ENCODE data around the gene STMND1.

STMND1 gene

GRCh38 chr6:17099401-17100059 is 2.3 kb upstream of the STMND1 start:
- no peaks in the 10 kb centered on the region for H3K36me3 ChIP-seq (ENCODE audit: control insufficient read depth, insufficient read depth, low read length)
- peaks cover 22% of the 10 kb centered on the region for H3K27me3 ChIP-seq (ENCODE audit: control insufficient read depth, insufficient read depth, low read length)
- no peaks in the 10 kb centered on the region for H3K4me1 ChIP-seq (ENCODE audit: control insufficient read depth, insufficient read depth, low read length)
- H3K9me3 ChIP-seq (ENCODE audit: control insufficient read depth, low read length): no peaks in the 10 kb centered on the region
- H3K4me3 ChIP-seq (ENCODE audit: low read length): no peak overlapping the region
- no peak overlapping the region for H3K9ac ChIP-seq (ENCODE audit: low read length)

GRCh38 chr6:17100806-17101205 is 1.0 kb upstream of the STMND1 start:
- H3K36me3 ChIP-seq (ENCODE audit: control insufficient read depth, insufficient read depth, low read length): no peaks in the 10 kb centered on the region
- H3K4me3 ChIP-seq (ENCODE audit: low read length): no peak overlapping the region
- peaks cover 22% of the 10 kb centered on the region for H3K27me3 ChIP-seq (ENCODE audit: control insufficient read depth, insufficient read depth, low read length)
- no peaks in the 10 kb centered on the region for H3K9me3 ChIP-seq (ENCODE audit: control insufficient read depth, low read length)
- no peak overlapping the region for H3K9ac ChIP-seq (ENCODE audit: low read length)
- no peaks in the 10 kb centered on the region for H3K4me1 ChIP-seq (ENCODE audit: control insufficient read depth, insufficient read depth, low read length)

- Histone ChIP-seq H3K4me3 (ENCODE audit: low read length) (no peak overlapping the region), H3K9me3 (ENCODE audit: control insufficient read depth, low read length) (no peaks in the 10 kb centered on the region), H3K9ac (ENCODE audit: low read length) (peak overlapping the region; percentile 19), H3K27me3 (ENCODE audit: control insufficient read depth, insufficient read depth, low read length) (peaks cover 22% of the 10 kb centered on the region), H3K4me1 (ENCODE audit: control insufficient read depth, insufficient read depth, low read length) (no peaks in the 10 kb centered on the region), H3K36me3 (ENCODE audit: control insufficient read depth, insufficient read depth, low read length) (no peaks in the 10 kb centered on the region)
These were observed 514 bp downstream of the STMND1 start for GRCh38 chr6:17102258-17102870.

GRCh38 chr6:17103715-17104114 is 1.9 kb downstream of the STMND1 start:
- no peaks in the 10 kb centered on the region for H3K36me3 ChIP-seq (ENCODE audit: control insufficient read depth, insufficient read depth, low read length)
- no peak overlapping the region for H3K4me3 ChIP-seq (ENCODE audit: low read length)
- H3K9me3 ChIP-seq (ENCODE audit: control insufficient read depth, low read length): no peaks in the 10 kb centered on the region
- H3K9ac ChIP-seq (ENCODE audit: low read length): no peak overlapping the region
- peaks cover 22% of the 10 kb centered on the region for H3K27me3 ChIP-seq (ENCODE audit: control insufficient read depth, insufficient read depth, low read length)
- H3K4me1 ChIP-seq (ENCODE audit: control insufficient read depth, insufficient read depth, low read length): no peaks in the 10 kb centered on the region

GRCh38 chr6:17107863-17108262 is 6.0 kb downstream of the STMND1 start:
- no peak overlapping the region for H3K4me3 ChIP-seq (ENCODE audit: low read length)
- H3K4me1 ChIP-seq (ENCODE audit: control insufficient read depth, insufficient read depth, low read length): no peaks in the 10 kb centered on the region
- H3K27me3 ChIP-seq (ENCODE audit: control insufficient read depth, insufficient read depth, low read length): peaks cover 5% of the 10 kb centered on the region
- H3K9me3 ChIP-seq (ENCODE audit: control insufficient read depth, low read length): no peaks in the 10 kb centered on the region
- no peak overlapping the region for H3K9ac ChIP-seq (ENCODE audit: low read length)
- H3K36me3 ChIP-seq (ENCODE audit: control insufficient read depth, insufficient read depth, low read length): no peaks in the 10 kb centered on the region

- H3K9ac ChIP-seq (ENCODE audit: low read length): no peak overlapping the region
- H3K27me3 ChIP-seq (ENCODE audit: control insufficient read depth, insufficient read depth, low read length): no peaks in the 10 kb centered on the region
- H3K4me3 ChIP-seq (ENCODE audit: low read length): no peak overlapping the region
- no peaks in the 10 kb centered on the region for H3K36me3 ChIP-seq (ENCODE audit: control insufficient read depth, insufficient read depth, low read length)
- H3K9me3 ChIP-seq (ENCODE audit: control insufficient read depth, low read length): no peaks in the 10 kb centered on the region
- no peaks in the 10 kb centered on the region for H3K4me1 ChIP-seq (ENCODE audit: control insufficient read depth, insufficient read depth, low read length)
These were observed 13.6 kb downstream of the STMND1 start for GRCh38 chr6:17115251-17116116.

GRCh38 chr6:17116117-17116440 is 14.2 kb downstream of the STMND1 start:
- no peaks in the 10 kb centered on the region for H3K27me3 ChIP-seq (ENCODE audit: control insufficient read depth, insufficient read depth, low read length)
- H3K4me1 ChIP-seq (ENCODE audit: control insufficient read depth, insufficient read depth, low read length): no peaks in the 10 kb centered on the region
- no peaks in the 10 kb centered on the region for H3K9me3 ChIP-seq (ENCODE audit: control insufficient read depth, low read length)
- no peak overlapping the region for H3K9ac ChIP-seq (ENCODE audit: low read length)
- no peaks in the 10 kb centered on the region for H3K36me3 ChIP-seq (ENCODE audit: control insufficient read depth, insufficient read depth, low read length)
- H3K4me3 ChIP-seq (ENCODE audit: low read length): no peak overlapping the region

GRCh38 chr6:17120019-17120418 is 18.2 kb downstream of the STMND1 start:
- Histone ChIP-seq H3K27me3 (ENCODE audit: control insufficient read depth, insufficient read depth, low read length) (no peaks in the 10 kb centered on the region), H3K36me3 (ENCODE audit: control insufficient read depth, insufficient read depth, low read length) (no peaks in the 10 kb centered on the region), H3K9me3 (ENCODE audit: control insufficient read depth, low read length) (no peaks in the 10 kb centered on the region), H3K4me1 (ENCODE audit: control insufficient read depth, insufficient read depth, low read length) (no peaks in the 10 kb centered on the region), H3K9ac (ENCODE audit: low read length) (no peak overlapping the region), H3K4me3 (ENCODE audit: low read length) (no peak overlapping the region)

GRCh38 chr6:17125407-17125806 is 23.6 kb downstream of the STMND1 start:
- Histone ChIP-seq H3K27me3 (ENCODE audit: control insufficient read depth, insufficient read depth, low read length) (no peaks in the 10 kb centered on the region), H3K9me3 (ENCODE audit: control insufficient read depth, low read length) (no peaks in the 10 kb centered on the region), H3K9ac (ENCODE audit: low read length) (no peak overlapping the region), H3K4me1 (ENCODE audit: control insufficient read depth, insufficient read depth, low read length) (no peaks in the 10 kb centered on the region), H3K4me3 (ENCODE audit: low read length) (no peak overlapping the region), H3K36me3 (ENCODE audit: control insufficient read depth, insufficient read depth, low read length) (no peaks in the 10 kb centered on the region)

- no peaks in the 10 kb centered on the region for H3K4me1 ChIP-seq (ENCODE audit: control insufficient read depth, insufficient read depth, low read length)
These were observed 28.9 kb downstream of the STMND1 start for GRCh38 chr6:17130786-17131185.

GRCh38 chr6:17132967-17133366 is 31.1 kb downstream of the STMND1 start:
- no peaks in the 10 kb centered on the region for H3K27me3 ChIP-seq (ENCODE audit: control insufficient read depth, insufficient read depth, low read length)
- H3K4me3 ChIP-seq (ENCODE audit: low read length): no peak overlapping the region
- H3K36me3 ChIP-seq (ENCODE audit: control insufficient read depth, insufficient read depth, low read length): no peaks in the 10 kb centered on the region
- H3K9me3 ChIP-seq (ENCODE audit: control insufficient read depth, low read length): no peaks in the 10 kb centered on the region
- no peak overlapping the region for H3K9ac ChIP-seq (ENCODE audit: low read length)
- no peaks in the 10 kb centered on the region for H3K4me1 ChIP-seq (ENCODE audit: control insufficient read depth, insufficient read depth, low read length)

More at GRCh38 chr6:17130786-17131185, 28.9 kb downstream of the STMND1 start:
- H3K4me3 ChIP-seq (ENCODE audit: low read length): no peak overlapping the region
- no peak overlapping the region for H3K9ac ChIP-seq (ENCODE audit: low read length)
- no peaks in the 10 kb centered on the region for H3K9me3 ChIP-seq (ENCODE audit: control insufficient read depth, low read length)
- H3K36me3 ChIP-seq (ENCODE audit: control insufficient read depth, insufficient read depth, low read length): no peaks in the 10 kb centered on the region
- no peaks in the 10 kb centered on the region for H3K27me3 ChIP-seq (ENCODE audit: control insufficient read depth, insufficient read depth, low read length)

GRCh38 chr6:17138033-17138432 is 36.2 kb downstream of the STMND1 start:
- no peaks in the 10 kb centered on the region for H3K9me3 ChIP-seq (ENCODE audit: control insufficient read depth, low read length)
- H3K36me3 ChIP-seq (ENCODE audit: control insufficient read depth, insufficient read depth, low read length): no peaks in the 10 kb centered on the region

More at GRCh38 chr6:17138033-17138432, 36.2 kb downstream of the STMND1 start:
- H3K9ac ChIP-seq (ENCODE audit: low read length): no peak overlapping the region
- no peaks in the 10 kb centered on the region for H3K27me3 ChIP-seq (ENCODE audit: control insufficient read depth, insufficient read depth, low read length)
- H3K4me3 ChIP-seq (ENCODE audit: low read length): no peak overlapping the region
- no peaks in the 10 kb centered on the region for H3K4me1 ChIP-seq (ENCODE audit: control insufficient read depth, insufficient read depth, low read length)

Data from mucosa of stomach (tissue), 1 donor.